T47D (cell line): ENCODE measurements around the gene HLA-DRA.
A peak's percentile ranks its signal among the peaks of the same experiment; 100 is the strongest.

Experiments
- DNase-seq, 2 experiments: peaks; one replicate each; pipeline versions ENCODE4 v3.0.0 to v3.0.0-alpha.2; 2011 to 2012; ENCODE audit warnings: low read depth in 1 of 2, low spot score in 1 of 2
- JUND ChIP-seq: IDR thresholded peaks from 2 replicates; pipeline ENCODE4 v1.6.1; 2012; ENCODE audit warnings: low read depth
- in situ Hi-C: cut with HindIII; loops from 2 replicates; pipeline ENCODE4 v1.10.0; 2016; ENCODE audit warnings: low sequenced_read_pairs, low pct_unique_long_range_greater_than_20kb

HLA-DRA gene

DNA sequence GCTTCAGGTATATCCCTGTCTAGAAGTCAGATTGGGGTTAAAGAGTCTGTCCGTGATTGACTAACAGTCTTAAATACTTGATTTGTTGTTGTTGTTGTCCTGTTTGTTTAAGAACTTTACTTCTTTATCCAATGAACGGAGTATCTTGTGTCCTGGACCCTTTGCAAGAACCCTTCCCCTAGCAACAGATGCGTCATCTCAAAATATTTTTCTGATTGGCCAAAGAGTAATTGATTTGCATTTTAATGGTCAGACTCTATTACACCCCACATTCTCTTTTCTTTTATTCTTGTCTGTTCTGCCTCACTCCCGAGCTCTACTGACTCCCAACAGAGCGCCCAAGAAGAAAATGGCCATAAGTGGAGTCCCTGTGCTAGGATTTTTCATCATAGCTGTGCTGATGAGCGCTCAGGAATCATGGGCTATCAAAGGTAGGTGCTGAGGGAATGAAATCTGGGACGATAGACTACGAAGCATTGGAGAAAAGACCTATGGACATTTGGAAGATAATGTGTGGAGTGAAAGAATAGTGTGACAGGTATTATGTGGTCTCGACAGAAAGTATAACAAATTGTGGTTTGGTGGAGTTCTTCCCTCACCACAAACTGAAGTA is at the start of gene HLA-DRA:
HLA-DRA (plus strand) TSS at position 286 of the 613 bp plus-strand sequence; CDS start at position 350, 64 bp downstream.
- in situ Hi-C loops: no loop called here
- peak; percentile 39 to 83 for DNase-seq
- TF ChIP-seq JUND: no peak

DNA sequence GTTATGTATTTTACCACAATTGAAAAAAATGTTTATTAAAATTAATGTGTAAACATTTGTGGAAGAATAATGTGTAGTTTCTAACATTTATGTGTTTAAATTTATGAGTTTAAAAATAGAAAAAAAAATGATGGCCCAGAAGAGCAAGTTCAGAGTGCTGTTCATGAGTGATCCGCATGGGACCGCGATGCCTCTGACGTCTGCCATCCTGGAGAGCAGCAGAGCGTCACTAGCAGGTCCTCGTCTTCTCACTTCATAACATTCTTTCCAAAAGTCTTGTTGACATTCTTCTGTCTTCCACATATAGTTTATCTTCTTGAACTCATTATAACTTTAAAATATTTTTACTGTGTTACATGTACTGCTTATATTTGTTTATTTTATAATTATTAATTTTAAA is 48.2 kb upstream of the HLA-DRA start:
- DNase-seq: no peak
- no peak for TF ChIP-seq JUND
- in situ Hi-C loops: no loop called here

DNA sequence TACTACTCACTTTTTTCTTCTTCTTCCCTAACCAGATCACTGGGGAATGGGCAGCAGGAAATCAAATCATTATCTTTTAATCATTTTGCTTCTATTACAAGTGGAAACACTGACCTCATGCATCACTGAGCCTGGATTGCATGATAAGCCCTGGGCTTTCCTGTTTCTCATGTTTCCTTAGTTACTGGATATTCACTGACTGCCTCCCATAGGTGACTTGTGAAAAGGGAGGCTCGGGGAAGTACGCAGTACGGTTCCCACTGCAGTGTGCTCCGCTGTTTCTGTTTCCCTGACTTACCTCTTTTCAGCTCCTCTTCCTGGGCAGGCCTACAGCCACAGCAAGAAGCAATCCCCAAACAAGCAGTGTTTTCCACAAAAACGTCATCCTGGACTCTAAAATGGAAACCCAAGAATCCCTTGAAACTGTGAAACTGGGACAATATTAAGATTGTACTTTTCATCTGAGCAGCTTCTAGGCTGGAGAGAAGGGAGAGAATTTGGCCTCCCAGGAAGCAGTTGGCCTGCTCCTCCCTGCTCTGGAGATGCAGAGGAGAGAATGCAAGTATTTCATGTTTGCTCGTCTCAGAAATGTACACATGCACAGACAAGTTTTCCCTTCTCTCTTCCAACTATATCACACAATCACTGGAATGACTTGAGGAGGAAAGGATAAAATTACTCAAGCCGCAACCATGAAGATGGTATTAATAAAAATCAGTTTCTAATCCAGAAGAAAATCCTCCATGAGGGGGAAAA is 45.8 kb upstream of the HLA-DRA start:
- DNase-seq: peak in 1 of 2 experiments; percentile 33
- in situ Hi-C loops: no loop called here

DNA sequence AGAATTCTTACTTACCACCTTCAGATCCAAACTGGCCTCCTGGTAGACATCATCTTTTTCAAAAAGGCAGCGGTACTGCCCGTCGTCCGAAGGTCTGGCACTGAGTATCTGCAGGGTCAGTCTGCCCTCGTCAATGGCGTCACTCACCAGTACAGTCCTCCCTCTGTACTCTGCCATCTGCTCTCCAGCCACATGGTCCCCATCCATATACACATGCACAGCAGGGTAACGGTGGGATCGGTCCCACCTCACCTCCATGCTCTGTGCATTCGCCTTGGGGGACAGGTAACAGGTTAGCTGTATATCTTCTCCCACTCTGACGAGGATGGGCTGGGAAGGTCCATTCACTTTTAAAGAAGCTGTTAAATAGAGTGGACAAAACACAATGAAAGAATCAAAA is 43.7 kb upstream of the HLA-DRA start:
- no peak for TF ChIP-seq JUND
- in situ Hi-C loops: no loop called here
- DNase-seq: no peak

More for the DNA sequence above, 45.8 kb upstream of the HLA-DRA start:
- TF ChIP-seq JUND: no peak

DNA sequence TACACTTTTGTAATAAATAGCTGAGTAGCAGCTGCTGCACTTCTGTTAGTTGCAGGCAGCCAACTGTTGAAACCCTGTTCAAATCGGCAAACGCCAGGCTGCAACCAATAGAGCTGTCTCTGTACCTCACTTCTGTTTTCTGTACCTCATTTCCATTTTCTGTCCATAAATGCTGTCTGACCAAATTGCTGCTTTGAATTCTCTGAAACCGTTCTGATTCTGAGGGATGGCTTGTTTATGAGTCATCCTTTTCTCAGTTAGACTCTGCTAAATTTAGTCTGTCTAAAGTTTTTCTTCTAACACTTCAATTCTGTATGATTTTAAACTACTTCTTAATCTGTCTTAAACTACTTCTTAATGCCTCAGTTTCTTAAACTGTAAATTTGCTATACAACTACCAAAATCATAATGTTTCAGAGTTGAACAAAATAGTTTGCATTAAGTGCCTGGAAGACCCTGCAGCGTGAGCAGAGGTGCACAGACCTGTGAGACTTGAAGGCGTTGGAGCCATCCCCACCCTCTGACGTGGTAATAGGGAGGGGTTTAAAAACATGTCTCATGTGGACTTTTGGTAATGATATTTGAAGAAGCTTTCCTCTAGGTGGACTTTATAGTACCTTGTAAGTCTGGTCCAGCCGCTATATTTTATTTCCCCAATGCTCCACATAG is 42.3 kb upstream of the HLA-DRA start:
- in situ Hi-C loops: no loop called here
- no peak for DNase-seq
- TF ChIP-seq JUND: no peak

DNA sequence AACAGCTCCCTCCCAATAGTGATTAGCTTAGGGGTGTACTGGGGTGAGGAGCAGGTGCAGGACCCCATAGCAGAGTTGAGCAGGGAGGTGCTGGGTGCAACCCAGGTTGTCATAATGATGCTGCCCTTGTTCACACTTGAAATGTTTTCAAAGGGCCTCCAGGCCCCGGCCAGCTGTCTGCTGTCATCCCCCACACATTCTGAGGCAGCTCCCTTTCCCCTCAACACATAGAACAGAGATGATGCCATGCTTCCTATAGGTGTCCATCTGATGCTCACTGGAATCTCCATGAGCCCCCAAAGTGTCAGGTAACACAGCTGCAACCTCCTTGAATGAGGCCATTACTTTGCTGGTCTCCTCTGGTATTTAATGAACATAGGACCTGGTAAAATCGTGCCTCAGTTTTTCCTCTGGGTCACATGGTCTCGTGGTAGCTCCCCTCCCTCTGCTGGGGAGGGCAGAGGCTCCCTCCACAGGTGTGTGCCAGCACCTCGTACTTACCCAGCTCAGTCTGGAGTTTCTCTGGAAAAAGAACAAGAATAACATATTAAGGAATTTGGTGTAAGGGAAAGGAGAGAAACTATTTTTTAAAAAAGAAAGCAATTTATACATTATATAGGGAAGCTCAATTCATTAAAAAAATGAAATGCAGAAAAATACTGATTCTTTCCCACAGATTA is 38.3 kb upstream of the HLA-DRA start:
- no peak for DNase-seq
- in situ Hi-C loops: no loop called here
- no peak for TF ChIP-seq JUND

DNA sequence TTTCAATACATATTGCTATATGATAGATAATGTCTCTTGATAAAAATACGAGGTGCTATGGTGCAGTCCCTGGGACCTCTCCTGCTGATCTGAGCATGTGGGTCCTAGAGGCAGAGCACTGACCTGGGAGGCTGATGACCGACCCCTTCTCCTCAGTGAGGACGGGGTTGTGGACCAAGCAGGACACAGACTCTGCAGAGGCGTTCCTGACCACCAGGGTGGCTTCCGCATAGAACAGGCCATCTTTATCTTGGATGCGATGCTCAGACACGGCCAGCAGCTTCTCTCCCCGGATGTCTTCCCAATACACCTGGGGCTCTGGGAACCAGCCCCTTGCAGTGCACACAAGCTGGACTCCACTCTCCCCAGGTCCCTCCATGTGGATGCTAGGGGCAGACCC is 36.9 kb upstream of the HLA-DRA start:
- no peak for DNase-seq
- in situ Hi-C loops: no loop called here
- no peak for TF ChIP-seq JUND

DNA sequence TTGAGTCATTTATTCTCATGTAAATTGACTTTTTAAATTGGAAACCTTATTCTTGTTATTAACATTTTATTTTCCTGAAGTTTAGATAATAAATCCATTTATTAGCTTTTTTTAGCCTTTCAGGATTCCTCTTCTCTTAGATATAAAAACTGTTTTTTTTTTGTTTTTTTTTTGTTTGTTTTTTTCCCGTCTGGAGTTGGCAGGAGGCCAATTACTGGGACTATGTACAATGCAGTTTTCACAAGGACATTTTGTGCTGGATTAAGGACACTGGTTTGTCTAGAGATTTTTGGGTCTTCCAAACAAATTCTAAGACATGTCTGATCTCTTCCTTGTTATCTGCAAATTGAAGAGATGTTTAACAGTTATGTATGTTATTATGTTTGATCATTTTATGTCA is 34.0 kb upstream of the HLA-DRA start:
- in situ Hi-C loops: no loop called here
- DNase-seq: no peak
- TF ChIP-seq JUND: no peak

DNA sequence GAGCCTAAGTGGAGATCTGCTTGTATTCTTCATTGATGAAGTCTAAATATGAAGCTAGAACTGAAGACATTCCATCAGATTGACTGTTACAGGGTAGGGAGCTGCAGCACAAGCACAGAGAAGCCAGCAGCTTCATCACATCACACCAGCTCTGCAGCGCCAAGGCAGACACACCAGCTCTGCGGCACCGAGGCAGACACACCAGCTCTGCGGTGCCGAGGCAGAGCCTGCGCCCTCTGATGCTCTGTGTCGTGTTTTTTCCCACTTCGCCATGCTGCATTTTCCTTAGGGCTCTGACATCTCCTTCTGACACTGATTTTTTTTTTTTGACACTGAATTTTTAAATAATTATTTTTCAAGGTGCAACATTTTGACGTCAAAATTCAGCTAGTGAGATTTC is 33.5 kb upstream of the HLA-DRA start:
- in situ Hi-C loops: no loop called here

DNA sequence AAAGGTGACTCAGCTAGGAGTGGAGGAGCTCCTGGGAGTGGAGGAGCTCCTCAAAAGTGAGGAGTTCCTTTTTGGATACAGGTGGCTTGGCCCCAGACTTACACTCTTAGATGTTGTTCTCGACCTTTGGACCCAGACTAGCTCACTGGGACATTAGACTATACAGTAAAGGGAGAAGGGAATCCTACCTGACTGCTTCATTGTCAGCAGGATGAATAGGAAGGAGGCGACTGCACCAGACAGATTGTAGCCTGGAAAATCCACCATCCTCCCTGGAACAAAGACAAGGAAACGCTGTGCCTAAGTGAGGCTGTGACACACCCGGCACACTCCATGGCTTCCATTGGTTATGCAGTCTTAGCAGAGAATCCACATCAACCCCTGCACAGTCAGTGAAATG is 32.8 kb upstream of the HLA-DRA start, which contains the start of gene BTNL2:
BTNL2 (minus strand) TSS at position 325 of the 400 bp plus-strand sequence; CDS start at position 267, 58 bp downstream.
- in situ Hi-C loops: no loop called here
- TF ChIP-seq JUND: no peak
- no peak for DNase-seq

More for the DNA sequence above, 33.5 kb upstream of the HLA-DRA start:
- no peak for TF ChIP-seq JUND
- no peak for DNase-seq

DNA sequence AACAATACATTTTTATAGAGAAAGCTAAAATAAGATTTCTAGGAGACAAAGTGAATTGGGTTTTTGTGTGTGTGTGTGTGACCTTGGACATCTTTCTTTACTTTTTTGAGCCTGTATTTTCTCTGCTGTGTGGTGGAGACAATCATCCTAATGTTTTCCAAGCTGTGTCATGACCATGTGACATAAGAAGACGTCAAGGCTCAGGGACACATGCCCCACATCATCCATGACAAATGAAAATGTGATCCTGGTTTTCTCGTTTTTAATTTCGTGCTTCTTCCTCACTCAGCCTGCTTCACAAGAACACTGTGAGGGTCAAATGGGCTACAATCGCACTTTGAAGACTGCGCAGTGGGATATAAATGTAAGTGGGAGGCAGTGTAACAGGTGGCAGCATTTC is 28.8 kb upstream of the HLA-DRA start:
- in situ Hi-C loops: no loop called here
- TF ChIP-seq JUND: no peak
- DNase-seq: no peak

DNA sequence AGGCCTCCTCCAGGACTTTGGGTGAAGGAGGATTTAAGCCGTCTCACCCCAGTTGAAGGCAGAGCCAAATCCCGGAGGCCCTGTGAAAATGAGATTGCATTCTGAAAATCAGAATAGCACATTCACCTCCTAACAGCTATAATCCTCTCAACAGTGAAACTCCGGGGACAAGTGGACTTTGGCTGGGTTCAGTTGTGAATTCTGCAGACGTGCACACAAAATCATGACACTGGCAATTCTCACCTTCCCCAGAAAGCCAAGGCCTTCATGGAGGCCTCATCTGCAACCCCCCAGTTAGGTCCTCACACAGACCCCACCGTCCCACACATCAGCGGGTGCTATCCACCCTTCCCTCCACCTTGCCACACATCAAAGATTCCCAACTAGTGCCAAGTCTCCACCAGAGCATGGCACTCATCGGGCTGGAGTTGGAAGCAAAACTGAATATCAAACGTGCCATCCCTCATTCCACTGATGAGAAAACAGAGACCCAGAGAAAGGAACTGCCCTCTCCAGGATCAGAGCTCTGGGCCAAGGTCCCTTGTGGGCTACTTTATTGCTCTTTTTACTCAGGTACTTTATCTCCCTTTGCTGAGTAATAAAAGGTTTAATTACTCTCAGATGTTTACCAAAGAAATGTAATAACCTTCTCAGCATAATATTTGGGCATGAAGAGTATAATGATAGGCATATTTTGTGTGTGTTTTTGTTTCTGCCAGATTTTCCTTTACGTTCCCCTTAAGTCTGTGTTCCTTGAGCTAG is 27.9 kb upstream of the HLA-DRA start:
- in situ Hi-C loops: no loop called here
- no peak for TF ChIP-seq JUND
- no peak for DNase-seq
